ENCODE measurements around the gene CHST11.

CHST11 gene

GRCh38 chr12:104761611-104762010, 304.9 kb downstream of the CHST11 start:
- Mint-ChIP-seq H3K27ac (peak overlapping the region; percentile 6), H3K36me3 (peaks cover 25% of the 10 kb centered on the region), H3K9me3 (no peaks in the 10 kb centered on the region), H3K4me3 (no peak overlapping the region), H3K4me1 (peaks cover 36% of the 10 kb centered on the region)
- DNase-seq (ENCODE audit: low spot score in 2 of 2), result peak in 1 of 2 donors; percentile 36
- ATAC-seq, result no peak

- Mint-ChIP-seq H3K4me1 (peaks cover 36% of the 10 kb centered on the region), H3K9me3 (no peaks in the 10 kb centered on the region), H3K4me3 (peak overlapping the region; percentile 11), H3K27ac (peak overlapping the region; percentile 66), H3K36me3 (peaks cover 8% of the 10 kb centered on the region)
- ATAC-seq (peak; percentile 97), DNase-seq (ENCODE audit: low spot score in 2 of 2) (peak in 1 of 2 donors; percentile 55)
Observed at GRCh38 chr12:104763168-104763805, 306.5 kb downstream of the CHST11 start.

- H3K36me3 Mint-ChIP-seq, result no peaks in the 10 kb centered on the region
- H3K4me1 Mint-ChIP-seq, result peaks cover 36% of the 10 kb centered on the region
- ATAC-seq (peak; percentile 43), DNase-seq (ENCODE audit: low spot score in 2 of 2) (peak in 1 of 2 donors; percentile 48)
- no peaks in the 10 kb centered on the region for H3K9me3 Mint-ChIP-seq
- H3K27ac Mint-ChIP-seq, result peak overlapping the region; percentile 66
- H3K4me3 Mint-ChIP-seq, result peak overlapping the region; percentile 23
Observed at GRCh38 chr12:104764225-104765091, 307.7 kb downstream of the CHST11 start.

GRCh38 chr12:104767261-104767660, 310.5 kb downstream of the CHST11 start:
- H3K9me3 Mint-ChIP-seq, result no peaks in the 10 kb centered on the region
- no peaks in the 10 kb centered on the region for H3K36me3 Mint-ChIP-seq
- H3K4me3 Mint-ChIP-seq, result no peak overlapping the region
- peaks cover 27% of the 10 kb centered on the region for H3K4me1 Mint-ChIP-seq
- ATAC-seq, result no peak
- H3K27ac Mint-ChIP-seq, result peak overlapping the region; percentile 9
- no peak for DNase-seq (ENCODE audit: low spot score in 2 of 2)

- Mint-ChIP-seq H3K4me1 (peaks cover 24% of the 10 kb centered on the region), H3K4me3 (no peak overlapping the region), H3K36me3 (no peaks in the 10 kb centered on the region), H3K27ac (no peak overlapping the region), H3K9me3 (peaks cover 7% of the 10 kb centered on the region)
- DNase-seq (ENCODE audit: low spot score in 2 of 2) (peak in 1 of 2 donors; percentile 42), ATAC-seq (no peak)
Observed at GRCh38 chr12:104768033-104768432, 311.3 kb downstream of the CHST11 start.

GRCh38 chr12:104769144-104769561, 312.4 kb downstream of the CHST11 start:
- H3K36me3 Mint-ChIP-seq, result no peaks in the 10 kb centered on the region

GRCh38 chr12:104772336-104772735, 315.6 kb downstream of the CHST11 start:
- H3K4me3 Mint-ChIP-seq, result no peak overlapping the region
- no peaks in the 10 kb centered on the region for H3K4me1 Mint-ChIP-seq
- no peaks in the 10 kb centered on the region for H3K36me3 Mint-ChIP-seq
- H3K9me3 Mint-ChIP-seq, result peaks cover 10% of the 10 kb centered on the region
- ATAC-seq, result no peak
- no peak for DNase-seq (ENCODE audit: low spot score in 2 of 2)
- no peak overlapping the region for H3K27ac Mint-ChIP-seq

More at GRCh38 chr12:104769144-104769561, 312.4 kb downstream of the CHST11 start:
- ATAC-seq (no peak), DNase-seq (ENCODE audit: low spot score in 2 of 2) (peak in 1 of 2 donors; percentile 18)
- no peak overlapping the region for H3K27ac Mint-ChIP-seq
- H3K9me3 Mint-ChIP-seq, result peaks cover 10% of the 10 kb centered on the region
- no peak overlapping the region for H3K4me3 Mint-ChIP-seq
- H3K4me1 Mint-ChIP-seq, result peaks cover 14% of the 10 kb centered on the region

- DNase-seq (ENCODE audit: low spot score in 2 of 2), result no peak
- Mint-ChIP-seq H3K36me3 (no peaks in the 10 kb centered on the region), H3K9me3 (peaks cover 10% of the 10 kb centered on the region), H3K4me1 (no peaks in the 10 kb centered on the region), H3K27ac (no peak overlapping the region), H3K4me3 (no peak overlapping the region)
- ATAC-seq, result no peak
Observed at GRCh38 chr12:104775731-104776231, 319.0 kb downstream of the CHST11 start.

GRCh38 chr12:104779134-104779533, 322.4 kb downstream of the CHST11 start:
- H3K9me3 Mint-ChIP-seq, result no peaks in the 10 kb centered on the region
- H3K27ac Mint-ChIP-seq, result no peak overlapping the region
- H3K36me3 Mint-ChIP-seq, result no peaks in the 10 kb centered on the region
- no peak for ATAC-seq
- no peak for DNase-seq (ENCODE audit: low spot score in 2 of 2)
- no peaks in the 10 kb centered on the region for H3K4me1 Mint-ChIP-seq
- H3K4me3 Mint-ChIP-seq, result no peak overlapping the region

GRCh38 chr12:104782296-104782695, 325.5 kb downstream of the CHST11 start:
- ATAC-seq, result no peak
- H3K27ac Mint-ChIP-seq, result no peak overlapping the region

GRCh38 chr12:104784592-104784991, 327.8 kb downstream of the CHST11 start:
- Mint-ChIP-seq H3K4me1 (peaks cover 5% of the 10 kb centered on the region), H3K9me3 (no peaks in the 10 kb centered on the region), H3K27ac (no peak overlapping the region), H3K36me3 (no peaks in the 10 kb centered on the region), H3K4me3 (no peak overlapping the region)
- DNase-seq (ENCODE audit: low spot score in 2 of 2) (no peak), ATAC-seq (no peak)

More at GRCh38 chr12:104782296-104782695, 325.5 kb downstream of the CHST11 start:
- Mint-ChIP-seq H3K4me1 (no peaks in the 10 kb centered on the region), H3K4me3 (no peak overlapping the region), H3K36me3 (no peaks in the 10 kb centered on the region), H3K9me3 (no peaks in the 10 kb centered on the region)
- no peak for DNase-seq (ENCODE audit: low spot score in 2 of 2)

GRCh38 chr12:104785886-104786285, 329.1 kb downstream of the CHST11 start:
- no peaks in the 10 kb centered on the region for H3K36me3 Mint-ChIP-seq
- H3K4me1 Mint-ChIP-seq, result peaks cover 11% of the 10 kb centered on the region
- no peak for ATAC-seq
- H3K27ac Mint-ChIP-seq, result no peak overlapping the region
- no peaks in the 10 kb centered on the region for H3K9me3 Mint-ChIP-seq
- H3K4me3 Mint-ChIP-seq, result no peak overlapping the region
- DNase-seq (ENCODE audit: low spot score in 2 of 2), result no peak

- no peak for ATAC-seq
- no peak for DNase-seq (ENCODE audit: low spot score in 2 of 2)
- no peaks in the 10 kb centered on the region for H3K36me3 Mint-ChIP-seq
- H3K4me3 Mint-ChIP-seq, result no peak overlapping the region
- no peak overlapping the region for H3K27ac Mint-ChIP-seq
- peaks cover 11% of the 10 kb centered on the region for H3K4me1 Mint-ChIP-seq
- H3K9me3 Mint-ChIP-seq, result no peaks in the 10 kb centered on the region
Observed at GRCh38 chr12:104786352-104786751, 329.6 kb downstream of the CHST11 start.

GRCh38 chr12:104788840-104789271, 332.1 kb downstream of the CHST11 start:
- Mint-ChIP-seq H3K36me3 (no peaks in the 10 kb centered on the region), H3K4me3 (no peak overlapping the region), H3K9me3 (no peaks in the 10 kb centered on the region), H3K4me1 (peaks cover 11% of the 10 kb centered on the region), H3K27ac (no peak overlapping the region)
- no peak for ATAC-seq
- no peak for DNase-seq (ENCODE audit: low spot score in 2 of 2)

GRCh38 chr12:104790296-104791125, 333.8 kb downstream of the CHST11 start:
- Mint-ChIP-seq H3K36me3 (no peaks in the 10 kb centered on the region), H3K4me3 (peak overlapping the region; percentile 30), H3K27ac (no peak overlapping the region), H3K9me3 (no peaks in the 10 kb centered on the region), H3K4me1 (peaks cover 11% of the 10 kb centered on the region)
- peak; percentile 64 for ATAC-seq
- peak; percentile 34 to 65 for DNase-seq (ENCODE audit: low spot score in 2 of 2)
